GM18508 (cell line): ENCODE measurements around the gene CTNNB1.

Experiments used
- ATAC-seq: cut with Tn5 transposase; IDR thresholded peaks from one replicate; pipeline ENCODE4 v1.9.1; 2021; ENCODE audit warnings: moderate number of reproducible peaks; ENCODE audit not compliant: insufficient read depth, unreplicated experiment

Gene CTNNB1

GRCh38 chr3:41190509-41191284 lies 8.6 kb upstream of the CTNNB1 start:
- no peak for ATAC-seq

- ATAC-seq = no peak
Measured at GRCh38 chr3:41192885-41193284, 6.4 kb upstream of the CTNNB1 start.

GRCh38 chr3:41193794-41194539 lies 5.3 kb upstream of the CTNNB1 start:
- ATAC-seq = no peak

GRCh38 chr3:41194701-41195100 lies 4.6 kb upstream of the CTNNB1 start:
- no peak for ATAC-seq

- ATAC-seq = no peak
Measured at GRCh38 chr3:41195946-41196345, 3.4 kb upstream of the CTNNB1 start.

GRCh38 chr3:41196499-41197410 lies 2.5 kb upstream of the CTNNB1 start:
- no peak for ATAC-seq

- no peak for ATAC-seq
Measured at GRCh38 chr3:41198046-41198445, 1.3 kb upstream of the CTNNB1 start.

- ATAC-seq = no peak
Measured at GRCh38 chr3:41198526-41198925, 779 bp upstream of the CTNNB1 start.

GRCh38 chr3:41199866-41200668 lies 762 bp downstream of the CTNNB1 start:
- ATAC-seq = no peak

GRCh38 chr3:41200669-41201021 lies 1.3 kb downstream of the CTNNB1 start:
- ATAC-seq = no peak

GRCh38 chr3:41202075-41202833 lies 2.9 kb downstream of the CTNNB1 start:
- ATAC-seq = no peak

- no peak for ATAC-seq
Measured at GRCh38 chr3:41202834-41203345, 3.6 kb downstream of the CTNNB1 start.

GRCh38 chr3:41204369-41204768 lies 5.1 kb downstream of the CTNNB1 start:
- no peak for ATAC-seq

GRCh38 chr3:41205591-41205990 lies 6.3 kb downstream of the CTNNB1 start:
- no peak for ATAC-seq

GRCh38 chr3:41207355-41207754 lies 8.1 kb downstream of the CTNNB1 start:
- no peak for ATAC-seq

GRCh38 chr3:41208507-41209220 lies 9.4 kb downstream of the CTNNB1 start:
- no peak for ATAC-seq

- ATAC-seq = no peak
Measured at GRCh38 chr3:41209646-41210045, 10.3 kb downstream of the CTNNB1 start.

- ATAC-seq = no peak
Measured at GRCh38 chr3:41210966-41211365, 11.7 kb downstream of the CTNNB1 start.
